Myometrial cell (primary cell): ENCODE data around the gene CHST9. TPM values are rescaled to one million over a fixed set of nuclear protein-coding genes. Genes with fewer than 3 reads are reported as not detected.

Experiments
- total RNA-seq: library from RNA; depleted of rRNA; stranded (reverse); fragments of >200 nt; gene quantifications from 2 replicates; pipeline ENCODE4 v1.2.3, GENCODE V29; 2015

The CHST9 gene
- not detected in 2 replicates for total RNA-seq

GRCh38 chr18:27185025-27185763 is at the start of gene CHST9:
CHST9 (minus strand) TSS chr18:27185308; CDS start chr18:27142809, 42,499 bp downstream.

GRCh38 chr18:26865557-26865956 is 319.6 kb downstream of the CHST9 start, which contains the start of gene AQP4:
AQP4 (minus strand) TSS chr18:26865707; CDS start chr18:26865689, 18 bp downstream.

